ENCODE results near the gene FNDC10.
"Not testable (repeated sequence)": the region's sequence is repeated elsewhere in the genome, so short reads cannot be mapped to it uniquely, and the experiment has no call there.

The FNDC10 gene

GRCh38 chr1:1558591-1558990, 41.3 kb downstream of the FNDC10 start:
- H3K36me3 ChIP-seq (ENCODE audit: insufficient read depth, low read length): peaks cover 23% of the 10 kb centered on the region

GRCh38 chr1:1557688-1558087, 42.2 kb downstream of the FNDC10 start:
- peaks cover 14% of the 10 kb centered on the region for H3K36me3 ChIP-seq (ENCODE audit: insufficient read depth, low read length)

More at GRCh38 chr1:1558591-1558990, 41.3 kb downstream of the FNDC10 start:
- no peaks in the 10 kb centered on the region for H3F3A ChIP-seq (ENCODE audit: insufficient read depth, low read length)
- no peak overlapping the region for H2AFZ ChIP-seq (ENCODE audit: low read length)
- H3K79me2 ChIP-seq (ENCODE audit: insufficient read depth, low read length): no peaks in the 10 kb centered on the region
- no peak overlapping the region for H3K4me3 ChIP-seq (ENCODE audit: low read depth, low read length, poor library complexity, severe bottlenecking)
- no peak overlapping the region for H3K9ac ChIP-seq (ENCODE audit: low read length)
- TF ChIP-seq CTCF (IDR thresholded peaks at IDR 0.05; ENCODE audit: low read length) (no peak), EZH2 (IDR thresholded peaks at IDR 0.05; ENCODE audit: borderline replicate concordance, low read length) (no peak)
- H3K4me1 ChIP-seq (ENCODE audit: insufficient read depth, low read length, severe bottlenecking): peaks cover 23% of the 10 kb centered on the region
- H4K20me1 ChIP-seq (ENCODE audit: insufficient read depth, low read length): no peaks in the 10 kb centered on the region
- no peaks in the 10 kb centered on the region for H3K9me3 ChIP-seq (ENCODE audit: low read length)
- no peaks in the 10 kb centered on the region for H3K9me2 ChIP-seq (ENCODE audit: low read depth, low read length)
- no peak overlapping the region for H3K4me2 ChIP-seq (ENCODE audit: low read length)
- no peaks in the 10 kb centered on the region for H3K27me3 ChIP-seq (ENCODE audit: insufficient read depth, low read length)
- peak overlapping the region; percentile 18 for H3K27ac ChIP-seq (ENCODE audit: low read depth, low read length, poor library complexity, severe bottlenecking)

GRCh38 chr1:1556961-1557360, 43.0 kb downstream of the FNDC10 start:
- not testable (repeated sequence) for H3K9me3 ChIP-seq (ENCODE audit: low read length); H3K9me2 ChIP-seq (ENCODE audit: low read depth, low read length); H3K27me3 ChIP-seq (ENCODE audit: insufficient read depth, low read length); H3K36me3 ChIP-seq (ENCODE audit: insufficient read depth, low read length); H3K4me3 ChIP-seq (ENCODE audit: low read depth, low read length, poor library complexity, severe bottlenecking); H4K20me1 ChIP-seq (ENCODE audit: insufficient read depth, low read length); H3K27ac ChIP-seq (ENCODE audit: low read depth, low read length, poor library complexity, severe bottlenecking); H2AFZ ChIP-seq (ENCODE audit: low read length); H3K79me2 ChIP-seq (ENCODE audit: insufficient read depth, low read length); H3K9ac ChIP-seq (ENCODE audit: low read length); H3K4me2 ChIP-seq (ENCODE audit: low read length); H3F3A ChIP-seq (ENCODE audit: insufficient read depth, low read length)
- H3K4me1 ChIP-seq (ENCODE audit: insufficient read depth, low read length, severe bottlenecking): peaks cover 23% of the 10 kb centered on the region

More at GRCh38 chr1:1557688-1558087, 42.2 kb downstream of the FNDC10 start:
- H3K27ac ChIP-seq (ENCODE audit: low read depth, low read length, poor library complexity, severe bottlenecking); H2AFZ ChIP-seq (ENCODE audit: low read length); H3K4me2 ChIP-seq (ENCODE audit: low read length); H3F3A ChIP-seq (ENCODE audit: insufficient read depth, low read length); H3K79me2 ChIP-seq (ENCODE audit: insufficient read depth, low read length); H3K9me2 ChIP-seq (ENCODE audit: low read depth, low read length); H3K27me3 ChIP-seq (ENCODE audit: insufficient read depth, low read length); H3K4me3 ChIP-seq (ENCODE audit: low read depth, low read length, poor library complexity, severe bottlenecking); H3K9ac ChIP-seq (ENCODE audit: low read length); H3K9me3 ChIP-seq (ENCODE audit: low read length); H4K20me1 ChIP-seq (ENCODE audit: insufficient read depth, low read length): not testable (repeated sequence)
- peaks cover 23% of the 10 kb centered on the region for H3K4me1 ChIP-seq (ENCODE audit: insufficient read depth, low read length, severe bottlenecking)

- H3K27ac ChIP-seq (ENCODE audit: low read depth, low read length, poor library complexity, severe bottlenecking): no peak overlapping the region
- H2AFZ ChIP-seq (ENCODE audit: low read length): no peak overlapping the region
- no peak overlapping the region for H3K9ac ChIP-seq (ENCODE audit: low read length)
- peaks cover 2% of the 10 kb centered on the region; the same call in 1 of the 2 replicates for H3K36me3 ChIP-seq (ENCODE audit: insufficient read depth, low read length)
- H3K4me2 ChIP-seq (ENCODE audit: low read length): no peak overlapping the region
- peaks cover 23% of the 10 kb centered on the region for H3K4me1 ChIP-seq (ENCODE audit: insufficient read depth, low read length, severe bottlenecking)
- TF ChIP-seq EZH2 (IDR thresholded peaks at IDR 0.05; ENCODE audit: borderline replicate concordance, low read length): no peak
- TF ChIP-seq CTCF (IDR thresholded peaks at IDR 0.05; ENCODE audit: low read length): no peak
- H3K9me3 ChIP-seq (ENCODE audit: low read length): no peaks in the 10 kb centered on the region
- H3F3A ChIP-seq (ENCODE audit: insufficient read depth, low read length): no peaks in the 10 kb centered on the region
- H3K9me2 ChIP-seq (ENCODE audit: low read depth, low read length): no peaks in the 10 kb centered on the region
- no peak overlapping the region for H3K4me3 ChIP-seq (ENCODE audit: low read depth, low read length, poor library complexity, severe bottlenecking)
- H3K27me3 ChIP-seq (ENCODE audit: insufficient read depth, low read length): no peaks in the 10 kb centered on the region
- no peaks in the 10 kb centered on the region for H3K79me2 ChIP-seq (ENCODE audit: insufficient read depth, low read length)
- no peaks in the 10 kb centered on the region for H4K20me1 ChIP-seq (ENCODE audit: insufficient read depth, low read length)
Measured at GRCh38 chr1:1556505-1556904, 43.4 kb downstream of the FNDC10 start.

Measured in OCI-LY1 (cell line).